ENCODE results near the gene TBX1. TPM values are rescaled to one million over a fixed set of nuclear protein-coding genes. Genes with fewer than 3 reads are reported as not detected.

The TBX1 gene
- total RNA-seq, 1 experiment from 2014 or later = 6.7 TPM

- no peak overlapping the region for H3K4me3 ChIP-seq (ENCODE audit: insufficient read depth, low read depth, low read length)
- H3K36me3 ChIP-seq (replicated peaks; ENCODE audit: control insufficient read depth, insufficient read depth, low read length) = no peaks in the 10 kb centered on the region
- peaks cover 30% of the 10 kb centered on the region for H3K27me3 ChIP-seq (ENCODE audit: control insufficient read depth, insufficient read depth, low read length)
- no peak for DNase-seq
Observed at GRCh38 chr22:19750507-19751490, 9.8 kb upstream of the TBX1 start.

GRCh38 chr22:19751497-19752245 lies 8.9 kb upstream of the TBX1 start:
- Histone ChIP-seq H3K36me3 (replicated peaks; ENCODE audit: control insufficient read depth, insufficient read depth, low read length) (no peaks in the 10 kb centered on the region), H3K4me3 (ENCODE audit: insufficient read depth, low read depth, low read length) (no peak overlapping the region), H3K27me3 (ENCODE audit: control insufficient read depth, insufficient read depth, low read length) (peaks cover 39% of the 10 kb centered on the region)
- no peak for DNase-seq

GRCh38 chr22:19753090-19753842 lies 7.3 kb upstream of the TBX1 start:
- Histone ChIP-seq H3K36me3 (replicated peaks; ENCODE audit: control insufficient read depth, insufficient read depth, low read length) (no peaks in the 10 kb centered on the region), H3K27me3 (ENCODE audit: control insufficient read depth, insufficient read depth, low read length) (peaks cover 55% of the 10 kb centered on the region), H3K4me3 (ENCODE audit: insufficient read depth, low read depth, low read length) (no peak overlapping the region)
- DNase-seq = peak; percentile 90

- no peak for DNase-seq
- no peaks in the 10 kb centered on the region for H3K36me3 ChIP-seq (replicated peaks; ENCODE audit: control insufficient read depth, insufficient read depth, low read length)
- peaks cover 64% of the 10 kb centered on the region for H3K27me3 ChIP-seq (ENCODE audit: control insufficient read depth, insufficient read depth, low read length)
- H3K4me3 ChIP-seq (ENCODE audit: insufficient read depth, low read depth, low read length) = no peak overlapping the region
Observed at GRCh38 chr22:19753996-19754700, 6.4 kb upstream of the TBX1 start.

GRCh38 chr22:19754701-19755144 lies 5.9 kb upstream of the TBX1 start:
- Histone ChIP-seq H3K27me3 (ENCODE audit: control insufficient read depth, insufficient read depth, low read length) (peaks cover 69% of the 10 kb centered on the region), H3K4me3 (ENCODE audit: insufficient read depth, low read depth, low read length) (no peak overlapping the region), H3K36me3 (replicated peaks; ENCODE audit: control insufficient read depth, insufficient read depth, low read length) (no peaks in the 10 kb centered on the region)
- no peak for DNase-seq

GRCh38 chr22:19755145-19755710 lies 5.3 kb upstream of the TBX1 start:
- Histone ChIP-seq H3K4me3 (ENCODE audit: insufficient read depth, low read depth, low read length) (peak overlapping the region; percentile 23), H3K36me3 (replicated peaks; ENCODE audit: control insufficient read depth, insufficient read depth, low read length) (no peaks in the 10 kb centered on the region), H3K27me3 (ENCODE audit: control insufficient read depth, insufficient read depth, low read length) (peaks cover 74% of the 10 kb centered on the region)
- DNase-seq = peak; percentile 89

- H3K4me3 ChIP-seq (ENCODE audit: insufficient read depth, low read depth, low read length) = peak overlapping the region; percentile 23
- H3K36me3 ChIP-seq (replicated peaks; ENCODE audit: control insufficient read depth, insufficient read depth, low read length) = no peaks in the 10 kb centered on the region
- H3K27me3 ChIP-seq (ENCODE audit: control insufficient read depth, insufficient read depth, low read length) = peaks cover 77% of the 10 kb centered on the region
- peak; percentile 88 for DNase-seq
Observed at GRCh38 chr22:19755722-19756287, 4.8 kb upstream of the TBX1 start.

- H3K36me3 ChIP-seq (replicated peaks; ENCODE audit: control insufficient read depth, insufficient read depth, low read length) = no peaks in the 10 kb centered on the region
- peak; percentile 94 for DNase-seq
- peaks cover 83% of the 10 kb centered on the region for H3K27me3 ChIP-seq (ENCODE audit: control insufficient read depth, insufficient read depth, low read length)
- peak overlapping the region; percentile 28 for H3K4me3 ChIP-seq (ENCODE audit: insufficient read depth, low read depth, low read length)
Observed at GRCh38 chr22:19756288-19757128, 4.1 kb upstream of the TBX1 start.

- no peaks in the 10 kb centered on the region for H3K36me3 ChIP-seq (replicated peaks; ENCODE audit: control insufficient read depth, insufficient read depth, low read length)
- DNase-seq = peak; percentile 90
- H3K4me3 ChIP-seq (ENCODE audit: insufficient read depth, low read depth, low read length) = peak overlapping the region; percentile 28
- peaks cover 92% of the 10 kb centered on the region for H3K27me3 ChIP-seq (ENCODE audit: control insufficient read depth, insufficient read depth, low read length)
Observed at GRCh38 chr22:19757140-19757984, 3.2 kb upstream of the TBX1 start.

GRCh38 chr22:19757985-19758895 lies 2.3 kb upstream of the TBX1 start:
- DNase-seq = peak; percentile 83
- H3K27me3 ChIP-seq (ENCODE audit: control insufficient read depth, insufficient read depth, low read length) = peaks cover 96% of the 10 kb centered on the region
- H3K4me3 ChIP-seq (ENCODE audit: insufficient read depth, low read depth, low read length) = no peak overlapping the region
- H3K36me3 ChIP-seq (replicated peaks; ENCODE audit: control insufficient read depth, insufficient read depth, low read length) = no peaks in the 10 kb centered on the region

GRCh38 chr22:19758896-19759426 lies 1.6 kb upstream of the TBX1 start:
- Histone ChIP-seq H3K4me3 (ENCODE audit: insufficient read depth, low read depth, low read length) (no peak overlapping the region), H3K27me3 (ENCODE audit: control insufficient read depth, insufficient read depth, low read length) (peaks cover 96% of the 10 kb centered on the region), H3K36me3 (replicated peaks; ENCODE audit: control insufficient read depth, insufficient read depth, low read length) (no peaks in the 10 kb centered on the region)
- peak; percentile 83 for DNase-seq
